Thyroid gland (tissue), 4 donors: ENCODE data around the gene OSBPL3. TPM values are rescaled to one million over a fixed set of nuclear protein-coding genes. Genes with fewer than 3 reads are reported as not detected.

Experiments
- DNase-seq, 2 donors: peaks; one replicate each; pipeline ENCODE4 v3.0.0-alpha.2; 2019
- H3K27ac ChIP-seq, 3 donors: fragments of 200-600 bp; sonication (generic); 1 replicate in 2 of 3; 2 replicates in 1 of 3; pipeline ENCODE4 v1.5.1; 2016 to 2019; ENCODE audit warnings: mild to moderate bottlenecking in 1 of 3, moderate library complexity in 1 of 3
- H3K27me3 ChIP-seq: fragments of 200-600 bp; sonication (generic); one replicate; pipeline ENCODE4 v1.5.1; 2019
- H3K36me3 ChIP-seq, 2 donors: fragments of 200-600 bp; sonication (generic); one replicate each; pipeline ENCODE4 v1.5.1; 2016 to 2019
- H3K4me1 ChIP-seq, 2 donors: fragments of 200-600 bp; sonication (generic); one replicate each; pipeline ENCODE4 v1.5.1; 2017 to 2019
- H3K4me3 ChIP-seq, 3 donors: fragments of 200-600 bp; sonication (generic); replicated peaks in 1 of 3; 1 replicate in 2 of 3; 2 replicates in 1 of 3; pipeline ENCODE4 v1.5.1; 2016; ENCODE audit warnings: mild to moderate bottlenecking in 1 of 3
- H3K9me3 ChIP-seq: fragments of 200-600 bp; sonication (generic); one replicate; pipeline ENCODE4 v1.5.1; 2017
- CTCF ChIP-seq, 6 experiments: fragments of 200-600 bp in 3 of 6; fragments of 450-650 bp in 3 of 6; sonication (generic) in 3 of 6; IDR thresholded peaks; one replicate each; pipeline ENCODE4 v1.5.1; 2016 to 2019; ENCODE audit warnings: antibody characterized with exemption in 6 of 6, mild to moderate bottlenecking in 2 of 6, inconsistent platforms in 1 of 6, moderate library complexity in 1 of 6
- POLR2A ChIP-seq, 2 donors: fragments of 450-650 bp; IDR thresholded peaks; one replicate each; pipeline ENCODE4 v1.6.1; 2017; ENCODE audit warnings: antibody characterized with exemption in 2 of 2, mild to moderate bottlenecking in 2 of 2, moderate library complexity in 1 of 2
- WGBS, 2 donors: methylation state at CpG; one replicate each; pipeline ENCODE4 v1.1.5; 2017; 5-methylcytosine and 5-hydroxymethylcytosine counted together
- intact Hi-C: fragments of 100-400 bp; cut with DNase I; formaldehyde crosslinking; loops from one replicate; pipeline ENCODE4 v1.15.1; 2023
- total RNA-seq, 4 donors: library from RNA; depleted of rRNA; stranded (reverse); fragments of >200 nt; gene quantifications; one replicate each; pipeline ENCODE4 v1.2.3, GENCODE V29; 2016

OSBPL3 gene
- total RNA-seq, 4 donors from 2014 or later: 22.1 to 41.7 (median 34.3) TPM

GRCh38 chr7:24857623-24858022 is 122.4 kb downstream of the OSBPL3 start:
- Histone ChIP-seq H3K4me1 (no peaks in the 10 kb centered on the region), H3K9me3 (no peaks in the 10 kb centered on the region), H3K27ac (no peak overlapping the region), H3K27me3 (no peaks in the 10 kb centered on the region), H3K36me3 (no peaks in the 10 kb centered on the region), H3K4me3 (no peak overlapping the region)
- intact Hi-C loops: no loop called here
- TF ChIP-seq CTCF (IDR thresholded peaks at IDR 0.05): no peak
- TF ChIP-seq POLR2A (IDR thresholded peaks at IDR 0.05): no peak
- DNase-seq: no peak

DNA sequence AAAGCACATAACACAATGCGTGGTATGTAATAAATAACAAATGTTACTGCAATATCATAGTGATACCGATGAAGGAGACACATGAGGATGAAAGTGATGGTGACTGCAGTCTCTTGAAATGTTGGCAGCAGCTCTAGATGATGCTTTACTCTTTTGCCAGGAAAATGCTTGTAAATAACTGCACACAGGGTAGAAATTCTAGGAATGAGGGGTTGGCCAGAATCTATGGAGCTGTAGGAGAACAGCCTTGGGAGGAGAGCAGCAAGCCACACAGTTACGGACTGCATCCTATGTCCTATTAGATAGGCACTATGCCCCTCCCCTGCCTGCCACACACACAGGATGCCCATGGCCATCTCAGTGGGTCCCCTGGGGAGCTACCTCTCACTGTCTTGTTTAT is 125.1 kb downstream of the OSBPL3 start:
- TF ChIP-seq CTCF (IDR thresholded peaks at IDR 0.05) (no peak), POLR2A (IDR thresholded peaks at IDR 0.05) (no peak)
- no peaks in the 10 kb centered on the region for H3K27me3 ChIP-seq
- no peak overlapping the region for H3K4me3 ChIP-seq
- no peaks in the 10 kb centered on the region for H3K9me3 ChIP-seq
- intact Hi-C loops: no loop called here
- 91 to 93% methylated on average over 3 of the region's 3 CpGs for WGBS, 2 donors
- no peak overlapping the region for H3K27ac ChIP-seq
- H3K4me1 ChIP-seq: no peaks in the 10 kb centered on the region
- no peaks in the 10 kb centered on the region for H3K36me3 ChIP-seq
- DNase-seq: no peak

GRCh38 chr7:24851786-24852185 is 128.2 kb downstream of the OSBPL3 start:
- intact Hi-C loops: no loop called here
- Histone ChIP-seq H3K27ac (no peak overlapping the region), H3K36me3 (no peaks in the 10 kb centered on the region), H3K4me3 (no peak overlapping the region), H3K27me3 (no peaks in the 10 kb centered on the region), H3K9me3 (no peaks in the 10 kb centered on the region), H3K4me1 (no peaks in the 10 kb centered on the region)
- no peak for DNase-seq
- no peak for TF ChIP-seq CTCF (IDR thresholded peaks at IDR 0.05)
- no peak for TF ChIP-seq POLR2A (IDR thresholded peaks at IDR 0.05)

GRCh38 chr7:24848878-24849277 is 131.1 kb downstream of the OSBPL3 start:
- TF ChIP-seq CTCF (IDR thresholded peaks at IDR 0.05) (no peak), POLR2A (IDR thresholded peaks at IDR 0.05) (no peak)
- no peaks in the 10 kb centered on the region for H3K4me1 ChIP-seq
- no peaks in the 10 kb centered on the region for H3K27me3 ChIP-seq
- 91 to 93% methylated on average over 16 of the region's 16 CpGs for WGBS, 2 donors
- no peak overlapping the region for H3K27ac ChIP-seq
- no peak for DNase-seq
- H3K36me3 ChIP-seq: no peaks in the 10 kb centered on the region
- H3K9me3 ChIP-seq: no peaks in the 10 kb centered on the region
- intact Hi-C loops: no loop called here
- no peak overlapping the region for H3K4me3 ChIP-seq

DNA sequence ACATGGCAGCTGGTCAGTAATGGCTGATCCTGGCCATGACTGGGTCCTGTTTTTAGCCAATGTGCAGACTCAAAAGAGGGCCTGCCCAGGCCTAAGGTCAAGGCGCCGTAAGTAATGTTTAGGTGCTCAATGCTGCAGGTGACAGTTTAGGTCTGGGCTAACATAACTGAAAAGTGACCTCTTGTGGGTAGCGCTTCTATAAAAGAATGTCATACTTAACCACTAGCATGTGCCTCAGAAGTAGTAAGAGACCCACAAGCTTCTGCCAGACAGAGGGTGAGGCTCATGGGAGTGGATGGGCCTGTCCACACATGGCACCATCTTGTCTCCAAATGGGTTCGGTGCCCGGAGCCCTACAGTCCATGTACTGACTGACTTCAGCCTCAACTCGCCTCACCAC is 132.2 kb downstream of the OSBPL3 start:
- Histone ChIP-seq H3K27ac (no peak overlapping the region), H3K4me1 (peaks cover 0 to 4% of the 10 kb centered on the region in 2 donors), H3K4me3 (no peak overlapping the region), H3K36me3 (no peaks in the 10 kb centered on the region), H3K27me3 (no peaks in the 10 kb centered on the region), H3K9me3 (no peaks in the 10 kb centered on the region)
- TF ChIP-seq CTCF (IDR thresholded peaks at IDR 0.05) (no peak), POLR2A (IDR thresholded peaks at IDR 0.05) (no peak)
- no peak for DNase-seq
- intact Hi-C loops: no loop called here
- WGBS, 2 donors: 97% methylated on average over 6 of the region's 6 CpGs
